ENCODE measurements around the gene PLAAT5.
"Not testable (repeated sequence)": the region's sequence is repeated elsewhere in the genome, so short reads cannot be mapped to it uniquely, and the experiment has no call there.

GRCh38 chr11:63430731-63431130 is 60.2 kb downstream of the PLAAT5 start:
- TF ChIP-seq CTCF (IDR thresholded peaks at IDR 0.05; ENCODE audit: insufficient read depth, low read length); REST (IDR thresholded peaks at IDR 0.05; ENCODE audit: insufficient replicate concordance, low read depth); GABPA (IDR thresholded peaks at IDR 0.05; ENCODE audit: low read depth); POLR2AphosphoS5 (IDR thresholded peaks at IDR 0.05; ENCODE audit: low read depth): not testable (repeated sequence)

Data from HL-60 (cell line).